ENCODE results near the gene BICC1. TPM values are rescaled to one million over a fixed set of nuclear protein-coding genes. Genes with fewer than 3 reads are reported as not detected.

The BICC1 gene
- total RNA-seq, 1 donor from 2014 or later, result 8.8 TPM

- no peak for DNase-seq (ENCODE audit: extremely low read depth, low read depth, low spot score)
These were observed 131.6 kb downstream of the BICC1 start for GRCh38 chr10:58644311-58644710.

GRCh38 chr10:58645416-58646146, 132.9 kb downstream of the BICC1 start:
- no peak for DNase-seq (ENCODE audit: extremely low read depth, low read depth, low spot score)

- no peak for DNase-seq (ENCODE audit: extremely low read depth, low read depth, low spot score)
These were observed 134.9 kb downstream of the BICC1 start for GRCh38 chr10:58647376-58648112.

- DNase-seq (ENCODE audit: extremely low read depth, low read depth, low spot score), result no peak
These were observed 135.5 kb downstream of the BICC1 start for GRCh38 chr10:58648131-58648530.

- DNase-seq (ENCODE audit: extremely low read depth, low read depth, low spot score), result no peak
These were observed 138.4 kb downstream of the BICC1 start for GRCh38 chr10:58651040-58651439.

GRCh38 chr10:58651742-58652141, 139.1 kb downstream of the BICC1 start:
- DNase-seq (ENCODE audit: extremely low read depth, low read depth, low spot score), result no peak

- DNase-seq (ENCODE audit: extremely low read depth, low read depth, low spot score), result no peak
These were observed 140.5 kb downstream of the BICC1 start for GRCh38 chr10:58653139-58653538.

GRCh38 chr10:58660575-58661255, 148.0 kb downstream of the BICC1 start:
- no peak for DNase-seq (ENCODE audit: extremely low read depth, low read depth, low spot score)

- no peak for DNase-seq (ENCODE audit: extremely low read depth, low read depth, low spot score)
These were observed 148.7 kb downstream of the BICC1 start for GRCh38 chr10:58661336-58661735.

- no peak for DNase-seq (ENCODE audit: extremely low read depth, low read depth, low spot score)
These were observed 149.2 kb downstream of the BICC1 start for GRCh38 chr10:58661902-58662301.

GRCh38 chr10:58662314-58662713, 149.6 kb downstream of the BICC1 start:
- no peak for DNase-seq (ENCODE audit: extremely low read depth, low read depth, low spot score)

- no peak for DNase-seq (ENCODE audit: extremely low read depth, low read depth, low spot score)
These were observed 152.7 kb downstream of the BICC1 start for GRCh38 chr10:58665361-58665760.

- DNase-seq (ENCODE audit: extremely low read depth, low read depth, low spot score), result no peak
These were observed 153.4 kb downstream of the BICC1 start for GRCh38 chr10:58666024-58666423.

- no peak for DNase-seq (ENCODE audit: extremely low read depth, low read depth, low spot score)
These were observed 155.1 kb downstream of the BICC1 start for GRCh38 chr10:58667658-58668310.

GRCh38 chr10:58672845-58673244, 160.2 kb downstream of the BICC1 start:
- no peak for DNase-seq (ENCODE audit: extremely low read depth, low read depth, low spot score)

GRCh38 chr10:58674251-58674650, 161.6 kb downstream of the BICC1 start:
- no peak for DNase-seq (ENCODE audit: extremely low read depth, low read depth, low spot score)

- no peak for DNase-seq (ENCODE audit: extremely low read depth, low read depth, low spot score)
These were observed 162.6 kb downstream of the BICC1 start for GRCh38 chr10:58675321-58675720.

GRCh38 chr10:58691528-58691927, 178.9 kb downstream of the BICC1 start:
- no peak for DNase-seq (ENCODE audit: extremely low read depth, low read depth, low spot score)

GRCh38 chr10:58693919-58694318, 181.2 kb downstream of the BICC1 start:
- no peak for DNase-seq (ENCODE audit: extremely low read depth, low read depth, low spot score)

GRCh38 chr10:58695022-58695421, 182.3 kb downstream of the BICC1 start:
- DNase-seq (ENCODE audit: extremely low read depth, low read depth, low spot score), result no peak

GRCh38 chr10:58696736-58697135, 184.1 kb downstream of the BICC1 start:
- no peak for DNase-seq (ENCODE audit: extremely low read depth, low read depth, low spot score)
